NOMO-1 (cell line): ENCODE measurements around the gene RAB3IP.
"Not testable (repeated sequence)": the region's sequence is repeated elsewhere in the genome, so short reads cannot be mapped to it uniquely, and the experiment has no call there.

ENCODE experiments used
- DNase-seq, 2 experiments: peaks; one replicate each; lab custom pipeline; 2025; ENCODE audit not compliant: unreplicated experiment in 2 of 2; lab: John Stamatoyannopoulos, UW

The RAB3IP gene

GRCh38 chr12:69751476-69751875 lies 12.8 kb downstream of the RAB3IP start:
- no peak for DNase-seq

GRCh38 chr12:69755302-69755701 lies 16.6 kb downstream of the RAB3IP start:
- no peak for DNase-seq

- DNase-seq: no peak
These were observed 17.6 kb downstream of the RAB3IP start for GRCh38 chr12:69756088-69756755.

GRCh38 chr12:69758105-69758504 lies 19.4 kb downstream of the RAB3IP start:
- DNase-seq: no peak

GRCh38 chr12:69759581-69759980 lies 20.9 kb downstream of the RAB3IP start:
- DNase-seq: not testable (repeated sequence)

GRCh38 chr12:69765515-69765914 lies 26.9 kb downstream of the RAB3IP start:
- DNase-seq: no peak

GRCh38 chr12:69766260-69766659 lies 27.6 kb downstream of the RAB3IP start:
- DNase-seq: no peak

- no peak for DNase-seq
These were observed 41.3 kb downstream of the RAB3IP start for GRCh38 chr12:69779928-69780327.

GRCh38 chr12:69783365-69783764 lies 44.7 kb downstream of the RAB3IP start:
- no peak for DNase-seq

- DNase-seq: no peak
These were observed 50.7 kb downstream of the RAB3IP start for GRCh38 chr12:69789351-69789750.

- DNase-seq: no peak
These were observed 53.9 kb downstream of the RAB3IP start for GRCh38 chr12:69792533-69792932.

GRCh38 chr12:69807101-69807897 lies 68.6 kb downstream of the RAB3IP start:
- not testable (repeated sequence) for DNase-seq

- no peak for DNase-seq
These were observed 72.3 kb downstream of the RAB3IP start for GRCh38 chr12:69810870-69811498.

- DNase-seq: no peak
These were observed 77.4 kb downstream of the RAB3IP start for GRCh38 chr12:69816082-69816481.

GRCh38 chr12:69821032-69821455 lies 82.4 kb downstream of the RAB3IP start:
- no peak for DNase-seq

GRCh38 chr12:69821456-69822159 lies 82.9 kb downstream of the RAB3IP start:
- DNase-seq: no peak

- DNase-seq: no peak
These were observed 83.7 kb downstream of the RAB3IP start for GRCh38 chr12:69822201-69822860.

GRCh38 chr12:69824028-69824427 lies 85.4 kb downstream of the RAB3IP start:
- no peak for DNase-seq

GRCh38 chr12:69824966-69825560 lies 86.4 kb downstream of the RAB3IP start, which contains the start of gene MYRFL:
Gene MYRFL, plus strand, starts transcription at chr12:69825227. Its CDS starts 291 bp downstream, at chr12:69825518.
- no peak for DNase-seq

GRCh38 chr12:69828897-69829296 lies 90.2 kb downstream of the RAB3IP start:
- DNase-seq: no peak
